ENCODE results near the gene MSL2. TPM values are rescaled to one million over a fixed set of nuclear protein-coding genes. Genes with fewer than 3 reads are reported as not detected.
"Not testable (repeated sequence)": the region's sequence is repeated elsewhere in the genome, so short reads cannot be mapped to it uniquely, and the experiment has no call there.

The MSL2 gene
- total RNA-seq, 1 experiment from 2014 or later, result 37.8 TPM

DNA sequence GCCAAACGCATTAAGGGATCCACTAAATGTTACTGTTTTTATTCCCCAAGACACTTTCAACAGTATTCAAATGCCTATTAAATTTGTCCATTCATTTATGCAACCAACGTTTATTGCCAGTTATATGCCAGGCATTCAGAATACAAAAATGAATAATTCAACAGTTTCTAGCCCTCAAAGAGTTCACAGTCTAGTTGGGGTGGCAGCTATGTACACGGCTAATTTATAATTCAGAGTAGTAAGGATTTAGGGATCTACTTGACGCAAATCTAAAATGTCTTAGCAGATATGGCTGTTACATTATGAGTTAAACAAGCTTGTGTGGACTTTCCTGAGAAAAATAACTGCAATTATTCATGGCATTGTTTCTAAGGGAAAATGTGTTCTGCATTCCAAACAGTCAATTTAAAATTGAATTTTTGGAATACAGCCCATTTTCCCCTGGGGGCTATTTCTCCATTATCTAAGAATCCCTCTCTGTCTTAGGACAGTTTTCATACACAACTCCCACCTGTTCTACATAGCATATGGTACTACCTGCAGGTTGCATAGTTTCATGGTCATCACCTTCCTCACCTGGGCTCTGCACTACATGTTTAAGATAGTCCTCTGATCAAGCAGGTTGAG lies 11.5 kb upstream of the MSL2 start:
- CTCF ChIA-PET, result no interaction called here

DNA sequence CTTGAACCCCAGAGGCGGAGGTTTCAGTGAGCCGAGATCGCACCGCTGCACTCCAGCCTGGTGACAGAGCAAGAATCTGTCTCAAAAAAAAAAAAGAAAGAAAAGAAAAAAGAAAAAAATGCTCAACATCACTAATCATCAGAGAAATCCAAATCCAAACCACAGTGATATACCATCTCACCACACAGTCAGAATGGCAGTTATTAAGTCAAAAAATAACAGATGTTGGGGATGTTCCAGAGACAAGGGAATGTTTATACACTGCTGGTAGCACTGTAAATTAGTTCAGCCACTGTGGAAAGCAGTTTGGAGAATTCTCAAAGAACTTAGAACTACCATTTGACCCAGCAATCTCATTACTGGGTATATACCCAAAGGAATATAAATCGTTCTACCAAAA lies 3.1 kb upstream of the MSL2 start:
- H3K4me3 Mint-ChIP-seq; H3K27me3 Mint-ChIP-seq (ENCODE audit: low read depth); DNase-seq (ENCODE audit: low spot score); ATAC-seq; H3K9me3 Mint-ChIP-seq; H3K36me3 Mint-ChIP-seq; POLR2A ChIA-PET; H3K27ac Mint-ChIP-seq; CTCF ChIA-PET: not testable (repeated sequence)
- peaks cover 14% of the 10 kb centered on the region for H3K4me1 Mint-ChIP-seq

More for the DNA sequence above, 11.5 kb upstream of the MSL2 start:
- no peak overlapping the region for H3K4me3 Mint-ChIP-seq
- no peak overlapping the region for H3K27ac Mint-ChIP-seq
- ATAC-seq (no peak), DNase-seq (ENCODE audit: low spot score) (no peak)
- peaks cover 3% of the 10 kb centered on the region; the same call in 1 of the 2 replicates for H3K27me3 Mint-ChIP-seq (ENCODE audit: low read depth)
- POLR2A ChIA-PET, result interaction anchor here (1.7 kb wide), 1 partner anchor 11 kb away, joined by 5 read pairs; the partner anchor contains the start of gene MSL2
- no peaks in the 10 kb centered on the region for H3K36me3 Mint-ChIP-seq
- no peaks in the 10 kb centered on the region for H3K9me3 Mint-ChIP-seq
- no peaks in the 10 kb centered on the region for H3K4me1 Mint-ChIP-seq
- TF ChIP-seq, protein P1, sequence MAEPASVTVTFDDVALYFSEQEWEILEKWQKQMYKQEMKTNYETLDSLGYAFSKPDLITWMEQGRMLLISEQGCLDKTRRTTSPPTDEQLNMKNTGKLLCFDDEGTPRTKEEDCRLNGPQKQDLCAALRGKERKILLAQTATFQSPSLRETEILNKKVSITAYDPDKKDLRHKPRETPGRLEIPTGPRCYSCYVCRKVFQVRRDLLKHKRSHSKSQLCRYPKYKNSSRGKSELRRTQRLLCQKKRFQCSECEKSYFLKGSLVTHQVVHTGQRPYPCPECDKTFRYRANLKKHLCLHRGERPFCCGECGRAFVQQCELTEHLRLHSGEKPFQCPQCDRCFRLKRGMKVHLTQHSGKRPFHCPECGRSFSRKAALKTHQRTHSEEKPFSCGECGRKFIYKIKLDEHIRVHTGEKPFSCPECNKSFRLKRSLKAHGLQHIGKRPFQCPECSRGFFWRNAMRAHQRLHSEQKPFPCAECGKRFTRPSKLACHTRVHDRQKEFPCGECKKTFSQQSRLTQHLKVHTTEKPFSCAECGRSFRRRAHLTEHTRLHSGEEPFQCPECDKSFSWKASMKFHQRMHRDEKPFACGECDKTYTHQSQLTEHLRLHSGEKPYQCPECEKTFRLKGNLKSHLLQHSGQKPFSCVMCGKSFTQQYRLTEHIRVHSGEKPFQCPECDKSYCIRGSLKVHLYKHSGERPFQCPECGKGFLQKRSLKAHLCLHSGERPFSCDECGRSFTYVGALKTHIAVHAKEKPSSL (CRISPR knock-in tag; conservative IDR thresholded peaks at IDR 0.05), result no peak
- TF ChIP-seq E2F1 (CRISPR knock-in tag; IDR thresholded peaks at IDR 0.05), result no peak
- TF ChIP-seq ETV6 (CRISPR knock-in tag; IDR thresholded peaks at IDR 0.05), result no peak
- no peak for TF ChIP-seq USF2 (CRISPR knock-in tag; IDR thresholded peaks at IDR 0.05)
- TF ChIP-seq MAX (CRISPR knock-in tag; IDR thresholded peaks at IDR 0.05), result no peak
- no peak for TF ChIP-seq NFATC4 (CRISPR knock-in tag; IDR thresholded peaks at IDR 0.05)
- no peak for TF ChIP-seq MYBL2 (CRISPR knock-in tag; IDR thresholded peaks at IDR 0.05)
- TF ChIP-seq NFE2L1 (CRISPR knock-in tag; IDR thresholded peaks at IDR 0.05), result no peak
- TF ChIP-seq MLX (CRISPR knock-in tag; IDR thresholded peaks at IDR 0.05), result no peak

DNA sequence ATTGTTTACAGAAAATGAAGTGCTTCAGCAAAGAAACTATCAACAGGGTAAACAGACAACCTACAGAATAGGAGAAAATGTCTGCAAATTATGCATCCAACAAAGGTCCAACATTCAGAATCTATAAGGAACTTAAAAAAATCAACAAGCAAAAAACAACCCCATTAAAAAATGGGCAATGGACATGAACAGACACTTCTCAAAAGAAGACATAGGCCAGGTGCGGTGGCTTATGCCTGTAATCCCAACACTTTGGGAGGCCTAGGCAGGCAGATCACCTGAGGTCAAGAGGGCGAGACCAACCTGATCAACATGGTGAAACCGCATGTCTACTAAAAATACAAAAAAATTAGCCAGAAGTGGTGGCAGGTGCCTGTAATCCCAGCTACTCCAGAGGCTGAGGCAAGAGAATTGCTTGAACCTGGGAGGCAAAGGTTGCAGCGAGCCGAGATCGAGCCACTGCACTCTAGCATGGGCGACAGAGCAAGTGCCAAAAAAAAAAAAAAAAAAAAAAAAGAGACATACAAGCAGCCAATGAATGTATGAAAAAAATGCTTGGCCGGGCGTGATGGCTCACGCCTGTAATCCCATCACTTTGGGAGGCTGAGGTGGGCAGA lies 2.4 kb upstream of the MSL2 start:
- peak overlapping the region; percentile 100; the same call in 1 of the 2 replicates for H3K27ac Mint-ChIP-seq
- not testable (repeated sequence) for H3K9me3 Mint-ChIP-seq; DNase-seq (ENCODE audit: low spot score); ATAC-seq; H3K36me3 Mint-ChIP-seq; H3K27me3 Mint-ChIP-seq (ENCODE audit: low read depth)
- H3K4me1 Mint-ChIP-seq, result peaks cover 18% of the 10 kb centered on the region
- peak overlapping the region; percentile 97 for H3K4me3 Mint-ChIP-seq
- POLR2A ChIA-PET, result interaction anchor here (0.7 kb wide), 1 partner anchor 620 kb away, joined by 12 read pairs; no protein-coding TSS in a partner anchor
- CTCF ChIA-PET, result interaction anchor here (0.6 kb wide), 1 partner anchor 641 kb away, joined by 5 read pairs; no protein-coding TSS in a partner anchor

- H3K27me3 Mint-ChIP-seq (ENCODE audit: low read depth), result peaks cover 2% of the 10 kb centered on the region; the same call in 1 of the 2 replicates
- ChIA-PET POLR2A (interaction anchor here (0.7 to 1.9 kb wide), 7 partner anchors 10 to 596 kb away, joined by 3 to 14 read pairs (median 3); partner anchors contain the start of gene STAG1), CTCF (interaction anchor here (0.7 to 3.8 kb wide), 3 partner anchors 10 to 555 kb away, joined by 3 to 22 read pairs (median 6); partner anchors contain the start of gene STAG1)
- peak overlapping the region; percentile 97 for H3K4me3 Mint-ChIP-seq
- peaks cover 8% of the 10 kb centered on the region for H3K36me3 Mint-ChIP-seq
- peaks cover 31% of the 10 kb centered on the region for H3K4me1 Mint-ChIP-seq
- H3K9me3 Mint-ChIP-seq, result no peaks in the 10 kb centered on the region; the same call in 1 of the 2 replicates
- peak overlapping the region; percentile 100 for H3K27ac Mint-ChIP-seq
- no peak for DNase-seq (ENCODE audit: low spot score)
- no peak for ATAC-seq
- TF ChIP-seq, protein P2, sequence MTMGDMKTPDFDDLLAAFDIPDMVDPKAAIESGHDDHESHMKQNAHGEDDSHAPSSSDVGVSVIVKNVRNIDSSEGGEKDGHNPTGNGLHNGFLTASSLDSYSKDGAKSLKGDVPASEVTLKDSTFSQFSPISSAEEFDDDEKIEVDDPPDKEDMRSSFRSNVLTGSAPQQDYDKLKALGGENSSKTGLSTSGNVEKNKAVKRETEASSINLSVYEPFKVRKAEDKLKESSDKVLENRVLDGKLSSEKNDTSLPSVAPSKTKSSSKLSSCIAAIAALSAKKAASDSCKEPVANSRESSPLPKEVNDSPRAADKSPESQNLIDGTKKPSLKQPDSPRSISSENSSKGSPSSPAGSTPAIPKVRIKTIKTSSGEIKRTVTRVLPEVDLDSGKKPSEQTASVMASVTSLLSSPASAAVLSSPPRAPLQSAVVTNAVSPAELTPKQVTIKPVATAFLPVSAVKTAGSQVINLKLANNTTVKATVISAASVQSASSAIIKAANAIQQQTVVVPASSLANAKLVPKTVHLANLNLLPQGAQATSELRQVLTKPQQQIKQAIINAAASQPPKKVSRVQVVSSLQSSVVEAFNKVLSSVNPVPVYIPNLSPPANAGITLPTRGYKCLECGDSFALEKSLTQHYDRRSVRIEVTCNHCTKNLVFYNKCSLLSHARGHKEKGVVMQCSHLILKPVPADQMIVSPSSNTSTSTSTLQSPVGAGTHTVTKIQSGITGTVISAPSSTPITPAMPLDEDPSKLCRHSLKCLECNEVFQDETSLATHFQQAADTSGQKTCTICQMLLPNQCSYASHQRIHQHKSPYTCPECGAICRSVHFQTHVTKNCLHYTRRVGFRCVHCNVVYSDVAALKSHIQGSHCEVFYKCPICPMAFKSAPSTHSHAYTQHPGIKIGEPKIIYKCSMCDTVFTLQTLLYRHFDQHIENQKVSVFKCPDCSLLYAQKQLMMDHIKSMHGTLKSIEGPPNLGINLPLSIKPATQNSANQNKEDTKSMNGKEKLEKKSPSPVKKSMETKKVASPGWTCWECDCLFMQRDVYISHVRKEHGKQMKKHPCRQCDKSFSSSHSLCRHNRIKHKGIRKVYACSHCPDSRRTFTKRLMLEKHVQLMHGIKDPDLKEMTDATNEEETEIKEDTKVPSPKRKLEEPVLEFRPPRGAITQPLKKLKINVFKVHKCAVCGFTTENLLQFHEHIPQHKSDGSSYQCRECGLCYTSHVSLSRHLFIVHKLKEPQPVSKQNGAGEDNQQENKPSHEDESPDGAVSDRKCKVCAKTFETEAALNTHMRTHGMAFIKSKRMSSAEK (CRISPR knock-in tag; IDR thresholded peaks at IDR 0.05; ENCODE audit: borderline replicate concordance), result no peak
- TF ChIP-seq, protein P3, sequence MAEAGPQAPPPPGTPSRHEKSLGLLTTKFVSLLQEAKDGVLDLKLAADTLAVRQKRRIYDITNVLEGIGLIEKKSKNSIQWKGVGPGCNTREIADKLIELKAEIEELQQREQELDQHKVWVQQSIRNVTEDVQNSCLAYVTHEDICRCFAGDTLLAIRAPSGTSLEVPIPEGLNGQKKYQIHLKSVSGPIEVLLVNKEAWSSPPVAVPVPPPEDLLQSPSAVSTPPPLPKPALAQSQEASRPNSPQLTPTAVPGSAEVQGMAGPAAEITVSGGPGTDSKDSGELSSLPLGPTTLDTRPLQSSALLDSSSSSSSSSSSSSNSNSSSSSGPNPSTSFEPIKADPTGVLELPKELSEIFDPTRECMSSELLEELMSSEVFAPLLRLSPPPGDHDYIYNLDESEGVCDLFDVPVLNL (CRISPR knock-in tag; IDR thresholded peaks at IDR 0.05; ENCODE audit: borderline replicate concordance, low read depth), result no peak
- TF ChIP-seq TCF7 (CRISPR knock-in tag; IDR thresholded peaks at IDR 0.05; ENCODE audit: low read depth), result no peak
- TF ChIP-seq IRF2 (CRISPR knock-in tag; IDR thresholded peaks at IDR 0.05; ENCODE audit: borderline replicate concordance, low read depth), result no peak
Observed at GRCh38 chr3:136197159-136197793, 1.1 kb upstream of the MSL2 start.

Data from WTC11 (cell line).